HEK293T (cell line): ENCODE results near the gene PRRT1B.

Experiments used
- ARNT ChIP-seq: fragments of 450-650 bp; IDR thresholded peaks from 2 replicates; pipeline ENCODE4 v1.6.1; 2017; ENCODE audit warnings: mild to moderate bottlenecking
- ELF4 ChIP-seq: fragments of 450-650 bp; IDR thresholded peaks from 2 replicates; pipeline ENCODE4 v1.6.1; 2017; ENCODE audit warnings: antibody characterized with exemption
- FOXA1 ChIP-seq: fragments of 450-650 bp; IDR thresholded peaks from 2 replicates; pipeline ENCODE4 v1.6.1; 2016; ENCODE audit warnings: mild to moderate bottlenecking
- FOXK2 ChIP-seq: fragments of 450-650 bp; IDR thresholded peaks from 2 replicates; pipeline ENCODE4 v1.6.1; 2016; ENCODE audit warnings: mild to moderate bottlenecking
- FOXM1 ChIP-seq: fragments of 450-650 bp; IDR thresholded peaks from 2 replicates; pipeline ENCODE4 v1.6.1; 2017; ENCODE audit warnings: mild to moderate bottlenecking, borderline replicate concordance
- HDGF ChIP-seq: fragments of 450-650 bp; IDR thresholded peaks from 2 replicates; pipeline ENCODE4 v1.6.1; 2017; ENCODE audit warnings: antibody characterized with exemption, borderline replicate concordance
- SP1 ChIP-seq: fragments of 450-650 bp; IDR thresholded peaks from 2 replicates; pipeline ENCODE4 v1.6.1; 2017
- SUZ12 ChIP-seq: fragments of 450-650 bp; IDR thresholded peaks from 2 replicates; pipeline ENCODE4 v1.6.1; 2016; ENCODE audit warnings: mild to moderate bottlenecking
- TARDBP ChIP-seq: fragments of 450-650 bp; IDR thresholded peaks from 2 replicates; pipeline ENCODE4 v1.6.1; 2016
- ZNF384 ChIP-seq: fragments of 450-650 bp; IDR thresholded peaks from 2 replicates; pipeline ENCODE4 v1.6.1; 2016
- TF ChIP-seq, protein P1 (sequence below): fragments of 450-650 bp; IDR thresholded peaks from 2 replicates; pipeline ENCODE4 v1.6.1; 2016

DNA sequence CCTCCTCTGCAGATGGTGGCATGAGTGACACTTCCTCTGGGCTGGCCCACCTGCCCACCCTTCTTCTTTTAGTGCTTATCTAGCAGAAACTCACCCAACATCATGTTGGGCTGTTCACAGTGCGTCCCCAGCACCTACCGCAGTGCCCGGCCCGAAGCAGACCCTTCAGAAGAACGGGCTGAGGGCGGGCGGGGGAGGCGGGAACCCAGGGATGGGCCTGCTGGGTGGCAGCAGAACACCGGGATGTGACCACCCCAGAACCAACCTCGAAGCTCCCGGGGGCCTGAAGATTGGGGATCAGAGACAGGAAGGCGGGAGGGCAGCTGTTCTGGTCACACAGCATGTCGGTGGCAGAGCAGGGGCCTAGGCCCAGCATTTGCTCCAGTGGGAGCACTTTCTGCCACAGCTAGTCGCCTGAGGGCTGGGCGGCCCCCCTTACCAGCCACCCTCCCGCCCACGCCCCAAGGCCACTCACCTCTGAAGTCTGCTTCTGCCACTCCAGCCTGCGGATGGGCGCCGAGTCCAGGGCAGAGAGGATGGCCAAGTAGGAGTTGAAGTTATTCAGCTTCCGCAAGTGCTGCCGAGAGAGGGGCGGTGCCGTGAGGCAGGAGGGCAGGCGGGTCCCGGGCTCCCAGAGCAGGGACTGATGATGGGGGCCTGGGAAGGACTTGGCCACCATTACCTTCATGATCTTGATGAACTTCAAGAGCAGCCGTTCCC, 38.7 kb downstream of the PRRT1B start:
- TF ChIP-seq FOXA1 (no peak), ELF4 (no peak), TARDBP (no peak), FOXM1 (no peak), ZNF384 (no peak), FOXK2 (no peak), SUZ12 (no peak), HDGF (no peak), SP1 (no peak), ARNT (no peak)
- TF ChIP-seq, protein P1, sequence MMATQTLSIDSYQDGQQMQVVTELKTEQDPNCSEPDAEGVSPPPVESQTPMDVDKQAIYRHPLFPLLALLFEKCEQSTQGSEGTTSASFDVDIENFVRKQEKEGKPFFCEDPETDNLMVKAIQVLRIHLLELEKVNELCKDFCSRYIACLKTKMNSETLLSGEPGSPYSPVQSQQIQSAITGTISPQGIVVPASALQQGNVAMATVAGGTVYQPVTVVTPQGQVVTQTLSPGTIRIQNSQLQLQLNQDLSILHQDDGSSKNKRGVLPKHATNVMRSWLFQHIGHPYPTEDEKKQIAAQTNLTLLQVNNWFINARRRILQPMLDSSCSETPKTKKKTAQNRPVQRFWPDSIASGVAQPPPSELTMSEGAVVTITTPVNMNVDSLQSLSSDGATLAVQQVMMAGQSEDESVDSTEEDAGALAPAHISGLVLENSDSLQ = no peak
